Muscle of leg (tissue), 11 donors: ENCODE data around the gene BTBD9. TPM values are rescaled to one million over a fixed set of nuclear protein-coding genes. Genes with fewer than 3 reads are reported as not detected.
A peak's percentile ranks its signal among the peaks of the same experiment; 100 is the strongest.
"Not testable (repeated sequence)": the region's sequence is repeated elsewhere in the genome, so short reads cannot be mapped to it uniquely, and the experiment has no call there.

Experiments
- DNase-seq: peaks from one replicate; pipeline ENCODE4 v3.0.0; 2013
- H3K27ac ChIP-seq: one replicate; pipeline ENCODE4 v1.5.1; 2013; ENCODE audit warnings: mild to moderate bottlenecking, low read length, control low read depth
- H3K27me3 ChIP-seq: one replicate; pipeline ENCODE4 v1.6.1; 2013; ENCODE audit warnings: low read length; ENCODE audit not compliant: control insufficient read depth, insufficient read depth
- H3K36me3 ChIP-seq: one replicate; pipeline ENCODE4 v1.6.1; 2013; ENCODE audit warnings: low read length; ENCODE audit not compliant: control insufficient read depth, insufficient read depth
- H3K4me1 ChIP-seq: one replicate; pipeline ENCODE4 v1.6.1; 2013; ENCODE audit warnings: low read length; ENCODE audit not compliant: control insufficient read depth, insufficient read depth
- H3K4me3 ChIP-seq: one replicate; pipeline ENCODE4 v1.5.1; 2013; ENCODE audit warnings: low read length, control low read depth
- H3K9me3 ChIP-seq: replicated peaks from 2 replicates; pipeline ENCODE4 v1.6.1; 2013; ENCODE audit warnings: low read depth, low read length; ENCODE audit not compliant: control insufficient read depth
- WGBS: methylation state at CpG from one replicate; pipeline ENCODE4 v1.1.5; 2013; ENCODE audit warnings: missing lambda C conversion rate; ENCODE audit not compliant: insufficient coverage; 5-methylcytosine and 5-hydroxymethylcytosine counted together
- polyA plus RNA-seq, 8 donors: library from polyadenylated mRNA; unstranded; fragments of 120-200 nt; gene quantifications; one replicate each; pipeline versions ENCODE4 v1.2.1 to v1.2.3, GENCODE V29; 2013; ENCODE audit warnings: inconsistent platforms in 1 of 8, low replicate concordance in 1 of 8; ENCODE audit not compliant: insufficient read length in 8 of 8, insufficient read depth in 1 of 8
- total RNA-seq: library from RNA; stranded (reverse); fragments of 120-200 nt; gene quantifications from one replicate; pipeline ENCODE4 v1.2.4, GENCODE V29; 2013

The BTBD9 gene
- total and polyA plus RNA-seq, 9 donors = 6.5 to 10.5 (median 8.2) TPM

DNA sequence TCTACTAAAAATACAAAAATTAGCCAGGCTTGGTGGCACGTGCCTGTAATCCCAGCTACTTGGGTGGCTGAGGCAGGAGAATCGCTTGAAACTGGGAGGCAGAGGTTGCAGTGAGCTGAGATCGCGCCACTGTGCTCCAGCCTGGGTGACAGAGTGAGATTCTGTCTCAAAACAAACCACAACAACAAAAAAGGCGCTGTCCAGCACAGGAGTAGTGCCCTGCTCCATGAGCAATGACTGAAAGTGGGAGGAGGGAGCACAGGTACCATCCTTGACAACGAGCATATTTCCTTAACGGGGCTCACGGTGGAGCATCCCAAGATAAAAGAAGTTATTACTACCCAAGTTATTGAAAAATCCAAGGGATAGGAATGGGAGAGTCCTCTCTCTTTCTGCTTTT lies 291.9 kb downstream of the BTBD9 start:
- not testable (repeated sequence) for H3K4me3 ChIP-seq, H3K27ac ChIP-seq, H3K9me3 ChIP-seq, H3K27me3 ChIP-seq, H3K36me3 ChIP-seq
- no CpG with 5 or more reads among the region's 8 CpGs for WGBS
- DNase-seq = peak; percentile 17
- peaks cover 12% of the 10 kb centered on the region for H3K4me1 ChIP-seq

DNA sequence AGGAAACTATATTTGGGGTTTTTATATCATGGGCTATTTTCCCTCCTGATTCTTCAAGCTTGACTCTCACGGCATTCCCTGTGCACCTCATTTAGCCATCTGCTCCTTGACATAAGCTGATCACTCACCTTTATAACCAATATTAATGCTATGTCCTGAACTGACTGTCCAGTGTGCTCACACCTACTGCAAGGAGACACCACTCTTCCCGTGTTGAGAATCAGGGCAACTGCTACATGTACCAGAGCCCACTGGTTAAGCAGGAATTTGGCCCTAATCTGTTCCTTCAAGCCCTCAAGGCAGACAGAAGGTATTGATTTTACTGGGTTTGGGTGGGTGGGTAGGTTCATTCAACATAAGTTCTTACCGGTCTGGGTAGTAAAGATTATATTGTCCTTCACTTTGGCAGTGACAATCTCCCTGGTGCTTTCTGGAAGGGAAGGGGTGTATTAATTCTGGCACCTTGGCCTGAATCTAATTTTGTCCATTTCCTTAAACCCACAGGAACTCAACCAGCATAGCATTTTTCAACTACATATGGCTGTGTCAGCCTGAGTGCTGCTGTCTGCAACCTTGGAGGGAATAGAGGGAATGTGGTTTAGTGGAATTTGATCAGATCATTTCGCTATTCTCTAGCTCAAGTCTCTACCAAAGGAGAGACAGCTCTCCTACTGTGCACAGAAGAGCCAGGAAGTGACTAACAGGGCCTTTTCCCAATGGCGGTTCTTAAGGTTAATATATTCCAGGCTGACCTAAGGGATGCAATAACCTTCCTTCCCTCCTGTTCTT lies 293.2 kb downstream of the BTBD9 start:
- H3K4me1 ChIP-seq = peaks cover 12% of the 10 kb centered on the region
- H3K4me3 ChIP-seq = no peak overlapping the region
- H3K36me3 ChIP-seq = no peaks in the 10 kb centered on the region
- no peaks in the 10 kb centered on the region for H3K9me3 ChIP-seq
- no peak overlapping the region for H3K27ac ChIP-seq
- no CpG with 5 or more reads among the region's 5 CpGs for WGBS
- no peaks in the 10 kb centered on the region for H3K27me3 ChIP-seq
- DNase-seq = no peak

DNA sequence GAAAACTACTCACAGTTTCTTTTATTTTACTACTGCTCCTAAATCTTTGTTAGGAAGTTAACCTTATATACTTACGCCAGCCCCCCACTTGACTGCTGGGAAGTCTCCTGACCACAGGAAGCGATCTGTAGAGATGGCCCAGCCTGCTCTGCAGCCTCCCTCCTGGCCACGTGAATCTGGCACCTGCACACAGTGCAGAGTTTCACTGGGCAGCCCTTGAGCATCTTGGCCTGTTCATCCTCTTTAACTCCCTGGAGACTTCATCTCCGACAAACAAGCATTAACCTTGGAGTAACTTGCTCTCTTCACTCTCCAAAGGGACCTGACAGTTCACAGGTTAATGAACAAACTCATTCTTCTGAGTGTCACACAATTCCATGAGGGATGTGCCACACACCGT lies 294.1 kb downstream of the BTBD9 start:
- peaks cover 8% of the 10 kb centered on the region for H3K4me1 ChIP-seq
- no peaks in the 10 kb centered on the region for H3K9me3 ChIP-seq
- no peak overlapping the region for H3K27ac ChIP-seq
- 32% methylated on average over 4 of the region's 5 CpGs for WGBS
- no peaks in the 10 kb centered on the region for H3K36me3 ChIP-seq
- DNase-seq = peak; percentile 29
- no peaks in the 10 kb centered on the region for H3K27me3 ChIP-seq
- H3K4me3 ChIP-seq = no peak overlapping the region

DNA sequence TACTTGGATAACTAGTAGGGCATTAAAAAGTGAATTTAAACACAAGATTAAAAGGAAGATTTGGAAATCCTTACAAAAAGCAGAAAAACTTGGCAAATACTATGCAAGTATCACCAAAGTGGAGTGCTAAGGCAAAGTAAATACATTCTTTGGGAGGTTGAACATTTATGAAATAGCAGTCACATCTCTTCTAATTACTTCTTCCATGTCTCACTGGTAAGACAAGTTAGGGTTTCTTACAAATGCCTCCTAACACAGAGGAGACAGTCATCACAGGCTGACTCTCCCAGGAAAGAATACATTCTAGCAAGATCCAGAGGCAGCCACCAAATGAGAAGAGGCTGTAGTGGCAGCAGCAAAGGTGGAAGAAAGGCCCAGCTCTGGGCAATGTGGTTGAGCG lies 298.2 kb downstream of the BTBD9 start:
- H3K27ac ChIP-seq = no peak overlapping the region
- no peaks in the 10 kb centered on the region for H3K9me3 ChIP-seq
- no peaks in the 10 kb centered on the region for H3K36me3 ChIP-seq
- H3K4me1 ChIP-seq = peaks cover 5% of the 10 kb centered on the region
- no peaks in the 10 kb centered on the region for H3K27me3 ChIP-seq
- no peak overlapping the region for H3K4me3 ChIP-seq
- no peak for DNase-seq
- WGBS = no CpG with 5 or more reads among the region's 1 CpG

DNA sequence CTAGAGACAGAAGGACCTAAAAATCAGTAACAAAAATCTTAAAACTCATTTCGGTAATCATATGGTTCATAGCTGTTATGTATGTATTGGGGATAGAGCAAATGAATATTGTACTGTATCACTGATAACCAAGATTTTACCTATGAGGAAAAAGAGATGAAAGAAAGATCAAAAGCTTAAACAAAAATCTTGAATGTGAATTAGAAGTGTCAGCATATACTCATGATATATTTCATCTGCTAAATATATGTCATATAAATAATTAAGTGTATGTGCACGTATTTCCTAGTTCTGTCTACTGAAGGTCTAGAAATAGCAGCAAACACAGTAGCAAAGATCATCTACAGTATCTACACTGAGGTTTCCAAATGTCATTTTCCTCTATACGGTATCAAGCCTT lies 299.8 kb downstream of the BTBD9 start:
- Histone ChIP-seq H3K36me3 (no peaks in the 10 kb centered on the region), H3K9me3 (no peaks in the 10 kb centered on the region), H3K27me3 (no peaks in the 10 kb centered on the region), H3K27ac (no peak overlapping the region), H3K4me1 (no peaks in the 10 kb centered on the region), H3K4me3 (no peak overlapping the region)
- DNase-seq = no peak
- no CpG with 5 or more reads among the region's 3 CpGs for WGBS

DNA sequence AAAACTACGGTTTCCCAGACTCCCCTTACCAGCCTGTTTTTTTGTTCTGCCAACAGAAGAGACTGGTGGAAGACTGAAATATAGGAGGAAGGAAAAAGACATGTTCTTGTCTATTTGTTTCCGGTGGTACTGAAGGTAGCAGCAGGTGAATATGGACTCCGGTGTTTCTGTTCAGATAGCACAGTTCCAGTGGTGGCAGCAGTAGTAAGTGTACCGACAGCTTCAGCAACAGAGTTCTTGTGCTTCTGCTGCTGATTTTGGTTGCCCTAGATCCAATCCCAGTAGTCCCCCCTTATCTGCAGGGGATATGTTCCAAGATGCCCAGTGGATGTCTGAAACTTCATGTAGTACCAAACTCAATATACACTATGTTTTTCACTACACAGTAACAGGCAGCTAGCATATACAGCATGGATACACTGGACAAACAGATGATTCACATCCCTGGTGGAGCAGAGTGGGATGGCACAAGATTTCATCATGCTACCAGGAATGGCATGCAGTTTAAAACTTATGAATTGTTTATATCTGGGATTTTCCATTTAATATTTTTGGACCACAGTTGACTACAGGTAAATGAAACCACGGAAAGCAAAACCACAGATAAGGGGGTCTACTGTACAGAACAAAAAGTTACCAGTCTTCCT lies 301.8 kb downstream of the BTBD9 start:
- Histone ChIP-seq H3K27ac (no peak overlapping the region), H3K4me1 (no peaks in the 10 kb centered on the region), H3K9me3 (peaks cover 5% of the 10 kb centered on the region), H3K36me3 (no peaks in the 10 kb centered on the region), H3K4me3 (no peak overlapping the region), H3K27me3 (no peaks in the 10 kb centered on the region)
- WGBS = 92% methylated on average over 2 of the region's 5 CpGs
- no peak for DNase-seq

DNA sequence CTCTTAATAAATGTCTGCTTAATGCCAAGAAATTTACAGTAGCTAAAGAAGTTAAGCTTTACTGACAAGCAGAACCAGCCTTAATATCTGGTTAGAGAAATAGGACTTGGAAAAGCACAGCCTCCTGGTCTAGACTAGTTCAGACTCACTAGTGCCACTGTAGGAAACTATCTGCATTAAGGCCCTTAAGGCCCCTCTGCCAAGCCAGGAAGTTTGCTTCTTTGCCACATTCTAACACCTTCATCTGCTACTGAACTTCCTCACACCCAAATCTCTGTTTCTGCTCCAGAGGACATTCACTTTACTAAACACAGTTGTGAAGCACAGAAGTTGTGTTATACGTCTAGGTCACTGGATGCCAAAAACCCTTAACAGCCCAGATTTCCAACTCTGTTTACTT lies 302.8 kb downstream of the BTBD9 start:
- peak; percentile 25 for DNase-seq
- 20% methylated on average over 1 of the region's 1 CpG for WGBS
- no peaks in the 10 kb centered on the region for H3K27me3 ChIP-seq
- H3K27ac ChIP-seq = no peak overlapping the region
- no peaks in the 10 kb centered on the region for H3K4me1 ChIP-seq
- no peak overlapping the region for H3K4me3 ChIP-seq
- H3K36me3 ChIP-seq = no peaks in the 10 kb centered on the region
- H3K9me3 ChIP-seq = peaks cover 5% of the 10 kb centered on the region

DNA sequence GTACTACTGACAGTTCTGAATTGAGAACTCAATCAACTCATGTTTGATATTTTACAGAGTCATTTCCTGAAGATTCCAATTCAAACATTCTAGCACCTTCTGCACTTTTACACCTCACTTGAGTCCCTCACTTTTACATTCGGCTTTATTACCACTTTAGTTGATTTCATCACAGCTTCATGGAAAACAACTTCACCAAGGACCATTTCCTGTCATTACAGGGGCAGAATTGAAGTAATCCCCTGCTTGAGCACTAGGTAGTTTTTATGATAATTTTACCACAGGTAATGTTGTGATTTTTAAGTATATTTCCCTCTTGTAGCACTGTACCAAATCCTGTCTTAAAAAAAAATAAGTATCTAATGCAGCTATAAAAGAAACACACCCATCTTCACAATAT lies 312.9 kb downstream of the BTBD9 start:
- Histone ChIP-seq H3K4me3 (no peak overlapping the region), H3K4me1 (peaks cover 10% of the 10 kb centered on the region), H3K9me3 (no peaks in the 10 kb centered on the region), H3K36me3 (no peaks in the 10 kb centered on the region), H3K27ac (no peak overlapping the region), H3K27me3 (no peaks in the 10 kb centered on the region)
- no CpG with 5 or more reads among the region's 1 CpG for WGBS
- DNase-seq = no peak

DNA sequence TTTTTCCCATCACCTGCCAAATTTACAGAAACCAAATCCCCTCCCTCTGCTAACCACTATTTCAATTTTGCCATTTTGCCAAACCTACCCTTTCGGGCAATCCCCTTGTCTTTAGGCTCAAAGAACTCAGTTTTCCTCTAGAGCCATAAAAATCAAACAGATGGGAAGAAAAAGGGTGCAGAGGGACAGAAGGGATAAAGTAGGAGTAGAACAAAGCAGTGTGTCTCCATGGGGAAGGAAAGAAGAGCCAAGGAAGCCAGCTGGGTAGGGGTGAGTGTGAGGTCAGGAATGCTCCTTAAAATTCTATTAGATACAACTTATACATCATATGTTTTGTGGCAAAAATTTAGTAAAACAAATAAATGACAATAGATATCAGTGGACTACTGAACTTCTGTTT lies 316.5 kb downstream of the BTBD9 start:
- Histone ChIP-seq H3K4me1 (peaks cover 19% of the 10 kb centered on the region), H3K9me3 (no peaks in the 10 kb centered on the region), H3K27ac (peak overlapping the region; percentile 5), H3K27me3 (no peaks in the 10 kb centered on the region), H3K4me3 (no peak overlapping the region), H3K36me3 (no peaks in the 10 kb centered on the region)
- peak; percentile 79 for DNase-seq
- no CpG with 5 or more reads among the region's 1 CpG for WGBS

DNA sequence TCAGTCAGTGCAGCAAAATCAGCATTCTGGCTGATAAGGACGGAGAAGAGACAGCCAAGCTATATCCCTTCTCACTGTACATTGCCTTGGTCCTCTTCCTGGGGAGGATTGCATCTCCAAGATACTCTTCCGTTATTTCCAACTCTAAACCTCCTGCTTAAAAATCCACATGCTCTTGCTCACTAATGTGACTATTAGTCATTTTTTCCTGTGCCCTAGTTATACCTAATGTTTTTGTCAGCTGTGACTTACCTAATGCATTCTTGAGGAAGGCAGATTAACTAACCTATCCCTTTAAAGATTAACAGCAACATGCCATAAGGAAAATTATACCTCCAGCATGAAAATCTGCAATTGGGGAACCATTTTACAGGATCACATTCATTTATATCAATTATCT lies 317.6 kb downstream of the BTBD9 start:
- 50% methylated on average over 1 of the region's 2 CpGs for WGBS
- DNase-seq = peak; percentile 65
- H3K4me3 ChIP-seq = no peak overlapping the region
- no peaks in the 10 kb centered on the region for H3K36me3 ChIP-seq
- H3K4me1 ChIP-seq = peaks cover 19% of the 10 kb centered on the region
- H3K9me3 ChIP-seq = no peaks in the 10 kb centered on the region
- H3K27ac ChIP-seq = no peak overlapping the region
- H3K27me3 ChIP-seq = no peaks in the 10 kb centered on the region
